GM21619 (cell line): ENCODE measurements around the gene RBM33.
A peak's percentile ranks its signal among the peaks of the same experiment; 100 is the strongest.
"Not testable (repeated sequence)": the region's sequence is repeated elsewhere in the genome, so short reads cannot be mapped to it uniquely, and the experiment has no call there.

Experiments used
- ATAC-seq: cut with Tn5 transposase; IDR thresholded peaks from one replicate; pipeline ENCODE4 v1.9.1; 2021; ENCODE audit not compliant: unreplicated experiment

The RBM33 gene

GRCh38 chr7:155644178-155644970, at the start of gene RBM33:
Gene RBM33 (plus strand): TSS chr7:155644661. CDS start chr7:155644877, 216 bp downstream.
- peak; percentile 72 for ATAC-seq

- no peak for ATAC-seq
Measured at GRCh38 chr7:155594961-155595366, 49.5 kb upstream of the RBM33 start.

GRCh38 chr7:155597753-155598140, 46.7 kb upstream of the RBM33 start:
- ATAC-seq, result no peak

- peak; percentile 75 for ATAC-seq
Measured at GRCh38 chr7:155598810-155599210, 45.7 kb upstream of the RBM33 start.

GRCh38 chr7:155602156-155602555, 42.3 kb upstream of the RBM33 start:
- no peak for ATAC-seq

GRCh38 chr7:155602750-155603149, 41.7 kb upstream of the RBM33 start:
- ATAC-seq, result no peak

GRCh38 chr7:155603205-155603857, 41.1 kb upstream of the RBM33 start:
- no peak for ATAC-seq

GRCh38 chr7:155603858-155604503, 40.5 kb upstream of the RBM33 start:
- ATAC-seq, result no peak

GRCh38 chr7:155604504-155604997, 39.9 kb upstream of the RBM33 start:
- ATAC-seq, result no peak

- no peak for ATAC-seq
Measured at GRCh38 chr7:155609185-155609584, 35.3 kb upstream of the RBM33 start.

GRCh38 chr7:155610633-155611193, 33.7 kb upstream of the RBM33 start:
- no peak for ATAC-seq

GRCh38 chr7:155611808-155612447, 32.5 kb upstream of the RBM33 start:
- no peak for ATAC-seq

- ATAC-seq, result no peak
Measured at GRCh38 chr7:155612658-155613057, 31.8 kb upstream of the RBM33 start.

- ATAC-seq, result not testable (repeated sequence)
Measured at GRCh38 chr7:155615085-155615484, 29.4 kb upstream of the RBM33 start.

GRCh38 chr7:155618708-155619633, 25.5 kb upstream of the RBM33 start:
- no peak for ATAC-seq

GRCh38 chr7:155619634-155620271, 24.7 kb upstream of the RBM33 start:
- ATAC-seq, result no peak

GRCh38 chr7:155620497-155620896, 24.0 kb upstream of the RBM33 start:
- no peak for ATAC-seq

GRCh38 chr7:155621418-155621980, 23.0 kb upstream of the RBM33 start:
- ATAC-seq, result no peak

GRCh38 chr7:155624412-155624811, 20.0 kb upstream of the RBM33 start:
- ATAC-seq, result no peak
